LNCAP (cell line): ENCODE measurements around the gene ARHGEF38.

ENCODE experiments used
- TF ChIP-seq, protein P1 (sequence below): fragments of 450-650 bp; IDR thresholded peaks from 2 replicates; pipeline ENCODE4 v1.5.1; 2017; ENCODE audit warnings: mild to moderate bottlenecking

Gene ARHGEF38

DNA sequence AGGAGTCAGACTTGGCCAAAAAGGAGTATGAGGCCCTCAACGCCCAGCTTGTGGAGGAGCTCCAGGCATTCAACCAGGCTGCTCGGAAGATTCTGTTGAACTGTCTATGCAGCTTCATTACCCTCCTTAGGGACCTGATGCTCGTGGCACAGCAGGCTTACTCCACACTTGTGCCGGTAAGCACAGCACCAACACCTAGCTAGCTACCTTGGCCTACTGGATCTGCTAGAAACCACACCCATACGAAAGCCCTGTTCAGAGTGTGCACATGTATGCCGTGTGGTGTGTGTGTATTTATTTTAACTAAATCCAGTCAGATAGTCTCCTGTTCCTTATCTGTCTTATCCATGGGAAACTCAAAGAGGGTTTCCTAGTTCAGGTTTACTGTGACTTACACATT, 106.8 kb downstream of the ARHGEF38 start:
- TF ChIP-seq, protein P1, sequence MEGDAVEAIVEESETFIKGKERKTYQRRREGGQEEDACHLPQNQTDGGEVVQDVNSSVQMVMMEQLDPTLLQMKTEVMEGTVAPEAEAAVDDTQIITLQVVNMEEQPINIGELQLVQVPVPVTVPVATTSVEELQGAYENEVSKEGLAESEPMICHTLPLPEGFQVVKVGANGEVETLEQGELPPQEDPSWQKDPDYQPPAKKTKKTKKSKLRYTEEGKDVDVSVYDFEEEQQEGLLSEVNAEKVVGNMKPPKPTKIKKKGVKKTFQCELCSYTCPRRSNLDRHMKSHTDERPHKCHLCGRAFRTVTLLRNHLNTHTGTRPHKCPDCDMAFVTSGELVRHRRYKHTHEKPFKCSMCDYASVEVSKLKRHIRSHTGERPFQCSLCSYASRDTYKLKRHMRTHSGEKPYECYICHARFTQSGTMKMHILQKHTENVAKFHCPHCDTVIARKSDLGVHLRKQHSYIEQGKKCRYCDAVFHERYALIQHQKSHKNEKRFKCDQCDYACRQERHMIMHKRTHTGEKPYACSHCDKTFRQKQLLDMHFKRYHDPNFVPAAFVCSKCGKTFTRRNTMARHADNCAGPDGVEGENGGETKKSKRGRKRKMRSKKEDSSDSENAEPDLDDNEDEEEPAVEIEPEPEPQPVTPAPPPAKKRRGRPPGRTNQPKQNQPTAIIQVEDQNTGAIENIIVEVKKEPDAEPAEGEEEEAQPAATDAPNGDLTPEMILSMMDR, result no peak

DNA sequence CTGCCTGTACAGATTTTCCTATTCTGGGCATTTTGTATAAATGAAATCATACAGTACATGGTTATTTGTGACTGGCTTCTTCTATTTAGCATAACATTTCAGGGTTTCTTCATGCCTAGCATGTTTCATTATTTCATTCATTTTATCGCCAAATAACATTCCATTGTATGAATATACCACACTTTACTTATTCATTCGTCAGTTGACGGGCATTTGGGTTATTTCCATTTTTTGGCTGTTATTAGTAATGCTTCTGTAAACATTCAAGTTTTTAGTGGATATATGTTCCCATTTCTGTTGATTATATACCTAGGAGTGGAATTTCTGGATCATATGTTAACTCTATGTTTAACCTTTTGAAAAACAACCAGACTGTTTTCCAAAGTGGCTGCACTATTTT, 108.6 kb downstream of the ARHGEF38 start:
- TF ChIP-seq, protein P1, result no peak

DNA sequence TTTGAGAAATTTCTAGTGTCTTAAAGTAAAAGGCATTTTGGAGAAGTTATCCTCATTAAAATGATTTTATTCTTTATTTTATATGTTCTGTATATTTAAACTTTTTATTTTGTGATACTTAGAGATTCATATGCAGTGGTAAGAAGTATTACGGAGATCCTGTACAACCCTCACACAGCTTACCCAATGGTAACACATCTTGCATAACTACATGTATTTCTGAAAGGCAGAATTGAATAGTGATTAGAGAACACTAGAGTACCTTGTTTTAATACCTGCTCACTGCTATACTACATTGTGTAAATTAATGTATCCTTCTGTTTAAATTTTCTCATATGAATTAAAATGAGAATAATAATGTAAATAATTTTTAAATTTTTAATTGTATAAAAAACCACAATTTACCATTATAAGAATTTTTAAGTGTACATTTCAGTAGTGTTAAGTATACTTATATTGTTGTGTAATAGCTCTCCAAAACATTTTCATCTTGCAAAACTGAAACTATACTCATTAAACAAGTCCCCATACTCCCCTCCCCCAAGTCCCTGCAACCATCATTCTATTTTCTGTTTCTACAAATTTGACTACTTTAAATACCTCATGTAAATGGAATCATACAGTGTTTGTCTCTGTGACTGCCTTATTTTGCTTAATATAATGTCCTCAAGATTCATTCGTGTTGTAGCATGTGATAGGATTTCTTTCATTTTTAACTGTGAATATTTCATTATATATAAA, 110.7 kb downstream of the ARHGEF38 start:
- TF ChIP-seq, protein P1, result no peak

DNA sequence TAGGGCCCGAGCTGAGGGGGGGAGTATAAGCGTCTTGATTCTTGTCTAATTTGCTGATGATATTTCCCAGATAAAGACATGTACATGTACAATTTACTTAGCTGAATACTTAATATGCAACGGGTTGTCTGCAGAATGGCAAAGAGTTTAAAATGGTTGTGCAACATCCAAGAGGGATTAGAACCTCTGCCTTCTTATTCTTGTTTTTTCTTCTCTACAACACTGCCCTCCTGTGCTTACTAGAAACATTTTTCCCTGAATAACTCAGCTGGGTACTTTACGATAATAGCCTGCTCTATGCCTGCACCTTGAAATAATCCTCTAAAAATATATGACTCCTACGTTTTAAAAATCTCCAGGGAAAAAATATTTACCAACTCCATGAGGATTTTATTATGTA, 114.3 kb downstream of the ARHGEF38 start:
- TF ChIP-seq, protein P1, result peak; percentile 34; the same call in 1 of the 2 replicates

DNA sequence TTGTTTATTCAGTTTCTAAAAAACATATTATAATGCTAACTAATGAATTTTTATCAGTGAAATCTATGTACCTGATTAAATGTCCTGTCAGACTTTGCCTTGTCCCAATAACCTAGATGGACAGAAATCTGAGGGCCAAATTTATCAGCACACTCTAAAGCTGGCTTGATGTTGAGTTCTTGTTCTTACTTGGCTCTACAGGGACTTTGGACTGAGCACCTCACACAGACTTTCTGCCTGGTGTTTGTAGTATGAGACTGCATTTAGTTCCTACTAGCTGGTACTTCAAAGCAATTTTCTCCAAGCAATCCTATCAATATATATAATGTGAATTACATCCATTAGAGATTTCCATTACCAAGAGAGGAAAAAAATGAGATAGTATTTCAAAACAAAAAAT, 118.3 kb downstream of the ARHGEF38 start:
- TF ChIP-seq, protein P1, result no peak

DNA sequence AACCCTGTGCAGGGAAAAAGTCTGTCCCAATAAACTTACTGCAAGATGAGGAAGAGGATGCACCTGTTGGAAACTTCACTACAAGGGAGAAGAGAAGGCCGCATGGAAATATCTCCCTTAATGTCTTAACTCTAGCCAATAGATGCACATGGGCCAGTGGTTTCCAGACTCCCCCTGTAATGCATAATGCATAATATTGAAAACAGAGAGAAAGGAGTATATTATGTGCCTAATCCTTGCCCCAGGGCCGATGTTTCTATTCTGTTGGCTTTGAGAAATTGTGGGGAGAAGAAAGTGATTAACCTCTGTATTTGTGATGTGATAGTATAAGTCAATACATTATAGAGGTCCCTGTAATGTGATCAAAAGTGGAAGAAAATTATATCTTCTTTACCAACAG, 118.9 kb downstream of the ARHGEF38 start:
- TF ChIP-seq, protein P1, result no peak

DNA sequence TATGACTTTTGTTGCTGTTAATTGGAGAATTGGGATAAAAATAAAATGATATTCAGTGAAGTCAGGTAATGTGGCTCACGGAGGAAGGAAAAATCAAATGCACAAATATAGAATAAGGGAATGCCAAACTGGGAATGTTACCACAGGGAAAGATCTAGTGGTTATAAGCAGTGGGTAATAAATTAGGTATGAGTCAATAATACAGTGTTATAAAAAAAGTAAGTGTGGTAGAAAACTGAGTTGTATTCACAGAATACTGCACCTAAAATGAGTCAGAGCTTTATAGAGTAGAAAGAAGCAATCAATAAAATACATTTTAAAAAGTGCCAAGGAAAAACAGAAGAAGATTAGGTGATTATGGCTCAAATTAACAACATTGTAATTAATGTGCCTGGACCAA, 121.6 kb downstream of the ARHGEF38 start:
- TF ChIP-seq, protein P1, result no peak

DNA sequence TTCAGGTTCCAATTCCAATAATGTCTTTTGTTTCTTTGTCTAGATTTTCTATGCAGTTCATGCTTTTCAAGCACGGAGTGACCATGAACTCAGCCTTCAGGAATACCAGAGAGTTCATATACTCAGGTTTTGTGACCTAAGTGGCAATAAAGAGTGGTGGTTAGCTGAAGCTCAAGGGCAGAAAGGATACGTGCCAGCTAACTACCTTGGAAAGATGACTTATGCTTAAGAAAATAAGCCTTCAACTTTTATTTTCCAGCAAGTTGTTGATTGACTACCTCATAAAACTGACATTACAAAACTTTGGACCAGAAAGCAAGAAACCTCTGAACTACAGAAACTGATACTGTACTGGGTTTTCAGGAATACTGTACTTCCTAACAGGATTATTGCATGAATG, 125.3 kb downstream of the ARHGEF38 start:
- TF ChIP-seq, protein P1, result no peak
